NT2/D1 (cell line): Measurements from ENCODE around the gene GJA3.

Source experiments
- SUZ12 ChIP-seq: IDR thresholded peaks from 2 replicates; pipeline ENCODE4 v1.6.1; 2011; ENCODE audit not compliant: insufficient read length, insufficient read depth; ENCODE audit errors: extremely low read depth
- YY1 ChIP-seq: IDR thresholded peaks from 2 replicates; pipeline ENCODE4 v1.6.1; 2011; ENCODE audit not compliant: insufficient read length, insufficient read depth
- ZNF274 ChIP-seq: IDR thresholded peaks from 2 replicates; pipeline ENCODE4 v1.6.1; 2011; ENCODE audit warnings: mild to moderate bottlenecking, low read depth, low read length

GRCh38 chr13:20173116-20173746, 12.4 kb upstream of the GJA3 start:
- no peak for TF ChIP-seq YY1
- no peak for TF ChIP-seq ZNF274
- TF ChIP-seq SUZ12 = no peak
